GM21528 (cell line): Measurements from ENCODE around the gene ZNF37A.
"Not testable (repeated sequence)": the region's sequence is repeated elsewhere in the genome, so short reads cannot be mapped to it uniquely, and the experiment has no call there.

Experiments used
- ATAC-seq: cut with Tn5 transposase; IDR thresholded peaks from one replicate; pipeline ENCODE4 v1.9.1; 2021; ENCODE audit warnings: mild to moderate bottlenecking, moderate library complexity; ENCODE audit not compliant: unreplicated experiment, low FRiP score

ZNF37A gene

GRCh38 chr10:38146579-38147333 lies 52.6 kb downstream of the ZNF37A start:
- no peak for ATAC-seq

- no peak for ATAC-seq
Observed at GRCh38 chr10:38147686-38148085, 53.5 kb downstream of the ZNF37A start.

- ATAC-seq: not testable (repeated sequence)
Observed at GRCh38 chr10:38150891-38151463, 56.8 kb downstream of the ZNF37A start.

- ATAC-seq: no peak
Observed at GRCh38 chr10:38156416-38157269, 62.5 kb downstream of the ZNF37A start.

GRCh38 chr10:38157270-38157685 lies 63.1 kb downstream of the ZNF37A start:
- ATAC-seq: no peak

GRCh38 chr10:38159004-38159403 lies 64.9 kb downstream of the ZNF37A start:
- no peak for ATAC-seq

- ATAC-seq: no peak
Observed at GRCh38 chr10:38163617-38164016, 69.5 kb downstream of the ZNF37A start.

GRCh38 chr10:38174336-38174735 lies 80.2 kb downstream of the ZNF37A start:
- no peak for ATAC-seq

- ATAC-seq: no peak
Observed at GRCh38 chr10:38184477-38184876, 90.3 kb downstream of the ZNF37A start.
